HAP-1 (cell line): ENCODE results near the gene ACP1.
"Not testable (repeated sequence)": the region's sequence is repeated elsewhere in the genome, so short reads cannot be mapped to it uniquely, and the experiment has no call there.

ENCODE experiments used
- DNase-seq, 2 experiments: peaks; one replicate each; pipeline ENCODE4 v3.0.0-alpha.2; 2016 to 2020; ENCODE audit warnings: low spot score in 2 of 2
- H3K27me3 ChIP-seq: fragments of 250-450 bp; sonication (Bioruptor Pico); 2 replicates; pipeline ENCODE4 v1.5.1; 2020; ENCODE audit warnings: low read depth, mild to moderate bottlenecking, moderate library complexity
- H3K36me3 ChIP-seq: fragments of 250-450 bp; sonication (Bioruptor Pico); replicated peaks from 2 replicates; pipeline ENCODE4 v1.5.1; 2020; ENCODE audit warnings: mild to moderate bottlenecking
- H3K4me1 ChIP-seq: fragments of 250-450 bp; sonication (Bioruptor Pico); 2 replicates; pipeline ENCODE4 v1.5.1; 2020; ENCODE audit warnings: mild to moderate bottlenecking
- H3K4me3 ChIP-seq: fragments of 250-450 bp; sonication (Bioruptor Pico); 2 replicates; pipeline ENCODE4 v1.5.1; 2020; ENCODE audit warnings: mild to moderate bottlenecking, moderate library complexity
- H3K9me3 ChIP-seq: fragments of 250-450 bp; sonication (Bioruptor Pico); 2 replicates; pipeline ENCODE4 v1.5.1; 2020; ENCODE audit warnings: mild to moderate bottlenecking, moderate library complexity
- in situ Hi-C: fragments of 300-500 bp; cut with MboI; formaldehyde crosslinking; loops from 3 replicates; pipeline ENCODE4 v1.14.3; 2020; ENCODE audit warnings: low sequenced_read_pairs, inconsistent platforms, mixed read lengths

The ACP1 gene

DNA sequence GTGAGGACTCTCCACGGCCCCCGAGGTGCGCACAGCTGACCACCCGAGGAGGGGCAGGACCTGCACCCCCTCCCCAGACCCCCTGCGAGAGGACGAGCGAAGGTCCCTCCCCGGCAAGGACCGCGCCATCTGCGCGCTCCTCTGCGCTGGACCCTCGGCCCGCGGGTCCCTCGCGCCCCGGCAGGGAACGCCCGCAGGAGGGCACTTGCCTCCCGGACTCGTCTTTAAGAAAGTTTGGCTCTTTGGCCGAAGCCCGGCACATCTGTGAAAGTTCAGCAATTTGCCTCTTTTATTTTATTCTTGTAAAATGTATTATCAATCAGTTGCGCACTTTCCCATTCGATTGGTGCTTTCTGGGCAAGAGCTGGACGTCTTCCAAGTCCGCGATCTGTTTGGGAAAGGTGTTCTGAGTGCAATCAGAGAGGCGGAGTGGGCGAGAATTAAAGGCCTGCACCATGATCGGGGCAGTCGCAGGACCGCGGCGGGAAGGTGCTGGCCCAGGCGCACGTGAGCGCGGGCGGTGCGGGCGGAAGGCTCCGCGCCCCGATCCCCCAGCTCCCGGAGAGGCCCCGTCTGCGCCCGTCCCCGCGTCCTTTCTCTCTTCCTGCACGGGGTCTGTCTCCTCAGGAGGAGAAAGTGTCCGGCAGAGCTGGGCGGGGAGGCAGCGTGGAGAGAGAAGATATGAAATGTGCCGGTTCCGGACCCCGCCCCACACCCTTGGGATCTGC, 24.8 kb downstream of the ACP1 start:
- Histone ChIP-seq H3K4me1 (no peaks in the 10 kb centered on the region), H3K36me3 (no peaks in the 10 kb centered on the region), H3K27me3 (peaks cover 31% of the 10 kb centered on the region), H3K9me3 (no peaks in the 10 kb centered on the region), H3K4me3 (peak overlapping the region; percentile 15)
- in situ Hi-C loops, result no loop called here
- no peak for DNase-seq

GRCh38 chr2:290090-290722, 25.5 kb downstream of the ACP1 start:
- Histone ChIP-seq H3K9me3 (no peaks in the 10 kb centered on the region), H3K4me3 (peak overlapping the region; percentile 15), H3K4me1 (no peaks in the 10 kb centered on the region), H3K36me3 (no peaks in the 10 kb centered on the region), H3K27me3 (peaks cover 31% of the 10 kb centered on the region)
- in situ Hi-C loops, result no loop called here
- DNase-seq, result peak; percentile 31 to 76

DNA sequence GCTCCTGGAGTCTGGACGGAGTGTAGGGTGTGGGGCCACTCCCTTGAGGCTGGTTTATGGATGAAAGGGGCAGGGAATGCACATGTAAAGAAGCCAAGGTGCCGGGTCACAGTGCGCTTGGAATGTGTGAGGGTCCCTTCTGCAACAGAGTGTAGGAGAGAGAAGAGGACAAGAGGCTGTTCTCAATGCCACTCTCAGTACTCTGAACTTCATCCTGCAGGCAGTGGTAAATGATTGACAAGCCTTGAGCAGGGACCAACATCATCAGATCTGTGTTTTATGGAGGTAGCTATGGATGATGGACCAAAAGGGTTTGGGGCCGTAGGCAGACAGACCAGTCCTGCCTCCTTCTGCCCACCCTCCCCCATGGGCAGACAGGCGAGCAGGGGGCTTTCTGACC, 30.3 kb downstream of the ACP1 start:
- no peaks in the 10 kb centered on the region for H3K36me3 ChIP-seq
- H3K27me3 ChIP-seq, result peaks cover 8% of the 10 kb centered on the region
- H3K4me3 ChIP-seq, result no peak overlapping the region
- H3K9me3 ChIP-seq, result no peaks in the 10 kb centered on the region
- H3K4me1 ChIP-seq, result no peaks in the 10 kb centered on the region
- in situ Hi-C loops, result no loop called here
- no peak for DNase-seq

GRCh38 chr2:296354-296753, 31.6 kb downstream of the ACP1 start:
- no peaks in the 10 kb centered on the region for H3K4me1 ChIP-seq

DNA sequence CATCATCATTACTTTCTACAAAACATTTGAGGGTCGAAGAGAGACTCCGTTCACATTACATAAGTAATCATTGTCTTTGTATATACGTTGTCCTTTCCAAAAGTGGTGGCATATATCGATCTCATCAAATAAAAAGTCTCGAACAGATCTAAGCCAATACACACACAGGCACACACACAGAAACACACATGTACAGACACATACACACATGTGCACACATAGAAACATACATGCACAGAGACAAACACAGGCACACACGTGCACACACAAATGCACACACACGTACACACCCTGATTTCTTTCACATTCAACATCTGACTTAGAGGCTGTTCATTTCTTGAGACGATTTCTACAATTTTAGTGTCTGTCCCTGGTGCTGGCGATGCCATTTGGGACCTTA, 40.6 kb downstream of the ACP1 start:
- Histone ChIP-seq H3K27me3 (no peaks in the 10 kb centered on the region), H3K4me3 (no peak overlapping the region), H3K9me3 (no peaks in the 10 kb centered on the region), H3K4me1 (no peaks in the 10 kb centered on the region), H3K36me3 (no peaks in the 10 kb centered on the region)
- no peak for DNase-seq
- in situ Hi-C loops, result no loop called here

More at GRCh38 chr2:296354-296753, 31.6 kb downstream of the ACP1 start:
- H3K36me3 ChIP-seq, result no peaks in the 10 kb centered on the region
- H3K27me3 ChIP-seq, result no peaks in the 10 kb centered on the region; the same call in 1 of the 2 replicates
- no peak for DNase-seq
- H3K9me3 ChIP-seq, result no peaks in the 10 kb centered on the region
- no peak overlapping the region for H3K4me3 ChIP-seq
- in situ Hi-C loops, result no loop called here

DNA sequence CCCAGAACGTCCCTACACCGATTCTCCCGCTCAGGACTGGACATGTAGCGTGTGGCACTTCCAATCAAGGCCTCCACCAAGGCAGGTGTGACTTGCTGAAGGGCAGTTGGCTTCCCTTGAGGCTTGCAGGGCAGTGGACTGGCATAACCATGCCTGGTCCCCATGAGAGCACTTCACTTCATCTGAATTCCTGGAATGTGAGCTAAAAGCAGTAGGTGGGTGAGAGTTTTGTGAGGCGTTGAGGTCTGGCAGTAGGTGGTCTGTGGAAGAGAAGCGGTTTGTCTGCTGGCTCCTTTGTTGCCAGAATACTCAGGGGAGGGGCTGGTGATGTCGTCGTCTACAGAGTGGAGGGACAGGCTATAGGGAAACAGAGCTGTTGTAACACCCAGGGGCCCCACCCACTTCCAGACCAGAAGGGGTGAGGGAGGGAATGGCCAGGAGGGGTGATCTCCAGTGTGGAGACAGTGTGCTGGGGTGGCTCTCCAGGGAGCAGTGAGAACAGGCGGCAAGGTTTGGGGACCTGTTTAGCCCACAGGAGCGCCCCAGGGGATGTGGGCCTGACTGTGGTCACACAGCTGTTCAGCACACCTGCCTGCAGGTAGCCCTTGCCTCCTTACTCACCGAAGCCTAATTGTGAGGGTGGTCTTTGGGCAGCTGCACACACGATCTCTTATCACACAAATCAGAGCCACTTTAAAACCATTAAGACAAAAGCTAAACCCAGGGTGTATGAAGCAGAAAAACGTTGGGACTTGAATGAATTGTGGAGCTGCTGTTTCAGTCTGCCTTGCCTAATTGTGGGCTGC, 44.6 kb downstream of the ACP1 start:
- in situ Hi-C loops, result no loop called here
- H3K9me3 ChIP-seq, result no peaks in the 10 kb centered on the region
- DNase-seq, result no peak
- H3K4me1 ChIP-seq, result no peaks in the 10 kb centered on the region
- H3K27me3 ChIP-seq, result no peaks in the 10 kb centered on the region
- H3K4me3 ChIP-seq, result no peak overlapping the region
- no peaks in the 10 kb centered on the region for H3K36me3 ChIP-seq

GRCh38 chr2:309954-310510, 45.3 kb downstream of the ACP1 start:
- Histone ChIP-seq H3K9me3 (no peaks in the 10 kb centered on the region), H3K36me3 (no peaks in the 10 kb centered on the region), H3K4me3 (no peak overlapping the region), H3K4me1 (no peaks in the 10 kb centered on the region), H3K27me3 (no peaks in the 10 kb centered on the region)
- in situ Hi-C loops, result no loop called here
- DNase-seq, result no peak

DNA sequence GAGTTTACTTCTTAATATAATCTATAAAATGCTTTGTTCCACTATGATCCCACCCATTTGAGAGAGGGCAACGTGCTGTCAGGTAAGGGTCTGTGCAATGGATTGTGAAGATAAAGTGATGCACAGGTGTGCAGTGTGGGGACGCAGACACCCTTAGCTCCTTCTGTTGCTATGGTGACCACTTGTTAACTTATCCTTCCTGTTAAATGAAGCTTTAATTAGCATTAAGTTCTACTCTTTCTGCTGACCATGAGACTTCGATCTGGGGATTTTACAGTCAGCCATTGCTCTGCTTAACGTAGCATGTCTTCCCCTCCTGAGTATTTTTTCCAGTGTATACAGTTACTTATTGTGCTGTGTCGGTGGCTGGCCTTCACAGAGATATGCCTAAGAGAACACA, 46.2 kb downstream of the ACP1 start:
- in situ Hi-C loops, result no loop called here

GRCh38 chr2:313991-314390, 49.2 kb downstream of the ACP1 start:
- DNase-seq, result no peak
- in situ Hi-C loops, result no loop called here

More for the DNA sequence above, 46.2 kb downstream of the ACP1 start:
- no peaks in the 10 kb centered on the region for H3K9me3 ChIP-seq
- no peak for DNase-seq
- no peak overlapping the region for H3K4me3 ChIP-seq
- no peaks in the 10 kb centered on the region for H3K27me3 ChIP-seq
- H3K36me3 ChIP-seq, result no peaks in the 10 kb centered on the region
- H3K4me1 ChIP-seq, result no peaks in the 10 kb centered on the region

DNA sequence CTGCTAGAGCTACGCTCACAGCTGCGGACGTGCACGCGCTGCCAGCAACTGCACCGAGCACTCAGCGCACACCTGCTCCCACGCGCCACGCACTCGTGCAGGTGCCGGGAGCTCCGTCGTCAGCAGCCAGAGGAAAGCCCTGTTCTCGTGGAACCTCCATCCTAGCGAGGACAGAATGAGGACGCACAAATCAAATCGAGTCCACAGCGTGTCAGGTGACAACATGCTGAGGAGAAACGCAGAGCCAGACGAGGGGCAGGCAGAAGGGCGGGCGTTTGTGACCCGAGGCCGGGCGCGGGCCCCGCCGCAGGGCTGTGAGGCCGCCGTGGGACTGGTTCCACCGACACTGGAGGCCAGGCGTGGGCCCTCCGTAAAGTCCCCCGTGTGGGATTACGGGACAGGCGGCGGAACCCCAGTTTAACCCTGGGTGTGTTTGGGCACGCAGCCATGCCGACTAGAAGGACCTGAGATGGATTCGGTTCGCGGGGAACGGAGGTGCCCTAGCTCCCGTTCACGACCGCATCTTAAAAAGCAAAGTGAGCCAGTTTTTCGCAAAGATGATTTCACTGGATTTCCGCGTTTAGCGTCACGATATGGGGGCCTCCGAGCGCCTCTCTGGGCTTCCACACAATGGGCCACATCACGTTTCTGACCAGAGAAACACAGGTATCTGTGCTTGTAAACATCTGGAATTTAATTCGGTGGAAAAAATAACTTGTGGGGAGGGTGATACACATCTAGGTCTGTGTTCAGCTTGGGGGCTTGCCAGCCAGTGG, 50.0 kb downstream of the ACP1 start:
- Histone ChIP-seq H3K9me3 (no peaks in the 10 kb centered on the region), H3K4me3 (no peak overlapping the region), H3K4me1 (no peaks in the 10 kb centered on the region), H3K36me3 (no peaks in the 10 kb centered on the region), H3K27me3 (no peaks in the 10 kb centered on the region)
- in situ Hi-C loops, result no loop called here
- DNase-seq, result no peak

More at GRCh38 chr2:313991-314390, 49.2 kb downstream of the ACP1 start:
- Histone ChIP-seq H3K9me3 (no peaks in the 10 kb centered on the region), H3K27me3 (no peaks in the 10 kb centered on the region), H3K36me3 (no peaks in the 10 kb centered on the region), H3K4me3 (no peak overlapping the region), H3K4me1 (no peaks in the 10 kb centered on the region)

- H3K27me3 ChIP-seq, H3K36me3 ChIP-seq, H3K4me1 ChIP-seq, H3K9me3 ChIP-seq, in situ Hi-C loops, DNase-seq, H3K4me3 ChIP-seq: not testable (repeated sequence)
Measured at GRCh38 chr2:315925-316324, 51.2 kb downstream of the ACP1 start.

GRCh38 chr2:316381-316780, 51.6 kb downstream of the ACP1 start:
- Histone ChIP-seq H3K9me3 (no peaks in the 10 kb centered on the region), H3K4me1 (no peaks in the 10 kb centered on the region), H3K36me3 (no peaks in the 10 kb centered on the region), H3K27me3 (no peaks in the 10 kb centered on the region), H3K4me3 (no peak overlapping the region)
- in situ Hi-C loops, result no loop called here
- DNase-seq, result no peak
